Uterus (tissue), 4 donors: Measurements from ENCODE around the gene NELFB. TPM values are rescaled to one million over a fixed set of nuclear protein-coding genes. Genes with fewer than 3 reads are reported as not detected.

Experiments used
- DNase-seq, 2 donors: peaks; one replicate each; pipeline ENCODE4 v3.0.0-alpha.2; 2019 to 2020
- H3K27ac ChIP-seq, 2 donors: fragments of 200-600 bp; sonication (generic); 1 replicate in 1 of 2; 2 replicates in 1 of 2; pipeline ENCODE4 v1.5.1; 2016 to 2018
- H3K27me3 ChIP-seq, 2 donors: fragments of 200-600 bp; sonication (generic); one replicate each; pipeline ENCODE4 v1.5.1; 2018 to 2019; ENCODE audit warnings: control low read depth in 1 of 2
- H3K36me3 ChIP-seq, 2 donors: fragments of 200-600 bp; sonication (generic); one replicate each; pipeline ENCODE4 v1.5.1; 2019; ENCODE audit warnings: control low read depth in 1 of 2
- H3K4me1 ChIP-seq, 2 donors: fragments of 200-600 bp; sonication (generic); one replicate each; pipeline ENCODE4 v1.5.1; 2018 to 2019; ENCODE audit warnings: control low read depth in 1 of 2
- H3K4me3 ChIP-seq, 2 donors: fragments of 200-600 bp; sonication (generic); 1 replicate in 1 of 2; 2 replicates in 1 of 2; pipeline ENCODE4 v1.5.1; 2018 to 2019; ENCODE audit warnings: mild to moderate bottlenecking in 1 of 2
- H3K9me3 ChIP-seq, 2 donors: fragments of 200-600 bp; sonication (generic); one replicate each; pipeline ENCODE4 v1.5.1; 2019; ENCODE audit warnings: control low read depth in 1 of 2
- POLR2A ChIP-seq, 2 donors: fragments of 450-650 bp; IDR thresholded peaks; one replicate each; pipeline ENCODE4 v1.6.1; 2016; ENCODE audit warnings: antibody characterized with exemption in 2 of 2, mild to moderate bottlenecking in 1 of 2, moderate library complexity in 1 of 2
- intact Hi-C: fragments of 100-400 bp; cut with DNase I; formaldehyde crosslinking; loops from one replicate; pipeline ENCODE4 v1.15.1; 2023; ENCODE audit warnings: low total_unique reads
- total RNA-seq, 4 donors: library from RNA; depleted of rRNA in 3 of 4; stranded (reverse); fragments of >200 nt in 3 of 4; gene quantifications; one replicate each; pipeline versions ENCODE4 v1.1.0 to v1.2.4, GENCODE V29; 2014 to 2023
- TF ChIP-seq, protein P1 (sequence below), 4 experiments: fragments of 200-600 bp in 2 of 4; fragments of 450-650 bp in 2 of 4; sonication (generic) in 2 of 4; IDR thresholded peaks; one replicate each; pipeline ENCODE4 v1.5.1; 2016 to 2019; ENCODE audit warnings: antibody characterized with exemption in 4 of 4, mild to moderate bottlenecking in 2 of 4, moderate library complexity in 1 of 4
- donor health status: DM: yes; HTN: yes; CAD: no.

The NELFB gene
- total RNA-seq, 4 donors from 2014 or later, result 17.1 to 46.5 (median 43.2) TPM

DNA sequence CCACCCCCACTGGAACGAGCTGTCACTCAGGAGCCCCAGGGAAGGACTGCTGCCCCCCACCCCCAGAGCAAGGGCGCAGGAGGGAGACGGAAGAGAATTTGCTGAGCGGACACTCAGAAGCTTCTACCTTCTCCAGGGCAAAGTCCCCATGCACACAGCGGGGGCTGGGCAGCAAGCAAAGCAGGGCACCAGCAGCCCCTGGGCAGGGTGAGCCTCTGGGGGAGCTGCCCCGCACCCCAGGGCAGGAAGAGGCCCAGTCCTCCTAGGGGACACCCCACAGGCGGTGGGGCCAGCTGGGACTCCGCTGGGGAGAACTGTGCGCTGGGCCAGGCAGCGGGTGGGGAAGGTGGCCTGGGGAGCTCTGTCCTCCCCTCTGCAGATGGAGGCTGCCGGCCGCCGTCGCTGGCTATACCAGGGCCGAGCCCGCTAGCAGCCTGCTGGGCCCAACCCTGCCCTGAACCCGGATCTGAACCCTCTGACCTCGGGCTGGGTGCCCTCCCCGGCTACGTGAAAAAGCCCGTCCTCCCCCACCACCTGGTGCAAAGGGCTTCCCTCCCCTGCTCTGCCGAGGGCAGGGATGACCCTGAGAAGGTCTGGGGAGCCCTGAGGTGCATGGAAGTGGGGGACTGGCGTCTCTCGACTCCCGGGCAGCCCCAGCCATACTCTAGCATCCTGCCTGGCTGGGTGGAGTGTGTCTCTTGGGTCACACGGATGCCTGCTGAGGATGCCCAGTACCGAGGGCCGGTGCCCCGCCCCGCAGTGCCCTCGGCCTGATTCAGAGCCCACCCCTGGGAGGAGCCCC lies 25.0 kb upstream of the NELFB start:
- Histone ChIP-seq H3K4me1 (no peaks in the 10 kb centered on the region), H3K4me3 (no peak overlapping the region), H3K9me3 (no peaks in the 10 kb centered on the region), H3K36me3 (no peaks in the 10 kb centered on the region), H3K27ac (no peak overlapping the region), H3K27me3 (peaks cover 9 to 29% of the 10 kb centered on the region in 2 donors)
- intact Hi-C loops, result loop anchor here (10.0 kb wide), 1 partner anchor 115 kb away; the partner anchor contains the start of gene DPP7
- TF ChIP-seq, protein P1, sequence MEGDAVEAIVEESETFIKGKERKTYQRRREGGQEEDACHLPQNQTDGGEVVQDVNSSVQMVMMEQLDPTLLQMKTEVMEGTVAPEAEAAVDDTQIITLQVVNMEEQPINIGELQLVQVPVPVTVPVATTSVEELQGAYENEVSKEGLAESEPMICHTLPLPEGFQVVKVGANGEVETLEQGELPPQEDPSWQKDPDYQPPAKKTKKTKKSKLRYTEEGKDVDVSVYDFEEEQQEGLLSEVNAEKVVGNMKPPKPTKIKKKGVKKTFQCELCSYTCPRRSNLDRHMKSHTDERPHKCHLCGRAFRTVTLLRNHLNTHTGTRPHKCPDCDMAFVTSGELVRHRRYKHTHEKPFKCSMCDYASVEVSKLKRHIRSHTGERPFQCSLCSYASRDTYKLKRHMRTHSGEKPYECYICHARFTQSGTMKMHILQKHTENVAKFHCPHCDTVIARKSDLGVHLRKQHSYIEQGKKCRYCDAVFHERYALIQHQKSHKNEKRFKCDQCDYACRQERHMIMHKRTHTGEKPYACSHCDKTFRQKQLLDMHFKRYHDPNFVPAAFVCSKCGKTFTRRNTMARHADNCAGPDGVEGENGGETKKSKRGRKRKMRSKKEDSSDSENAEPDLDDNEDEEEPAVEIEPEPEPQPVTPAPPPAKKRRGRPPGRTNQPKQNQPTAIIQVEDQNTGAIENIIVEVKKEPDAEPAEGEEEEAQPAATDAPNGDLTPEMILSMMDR (IDR thresholded peaks at IDR 0.05), result no peak
- TF ChIP-seq POLR2A (IDR thresholded peaks at IDR 0.05), result no peak
- DNase-seq, result no peak

- Histone ChIP-seq H3K27me3 (peaks cover 9 to 29% of the 10 kb centered on the region in 2 donors), H3K4me3 (no peak within 1 kb of the TSS), H3K9me3 (no peaks in the 10 kb centered on the region), H3K27ac (no peak within 1 kb of the TSS), H3K36me3 (no peaks in the 10 kb centered on the region), H3K4me1 (no peaks in the 10 kb centered on the region)
- DNase-seq, result no peak
- intact Hi-C loops, result no loop called here
- TF ChIP-seq, protein P1 (IDR thresholded peaks at IDR 0.05), result no peak
- no peak for TF ChIP-seq POLR2A (IDR thresholded peaks at IDR 0.05)
Measured at GRCh38 chr9:137230705-137231371, 24.3 kb upstream of the NELFB start, which contains the start of gene SLC34A3. Gene SLC34A3, plus strand, starts transcription at chr9:137230901. Its CDS starts 802 bp downstream, at chr9:137231703.

DNA sequence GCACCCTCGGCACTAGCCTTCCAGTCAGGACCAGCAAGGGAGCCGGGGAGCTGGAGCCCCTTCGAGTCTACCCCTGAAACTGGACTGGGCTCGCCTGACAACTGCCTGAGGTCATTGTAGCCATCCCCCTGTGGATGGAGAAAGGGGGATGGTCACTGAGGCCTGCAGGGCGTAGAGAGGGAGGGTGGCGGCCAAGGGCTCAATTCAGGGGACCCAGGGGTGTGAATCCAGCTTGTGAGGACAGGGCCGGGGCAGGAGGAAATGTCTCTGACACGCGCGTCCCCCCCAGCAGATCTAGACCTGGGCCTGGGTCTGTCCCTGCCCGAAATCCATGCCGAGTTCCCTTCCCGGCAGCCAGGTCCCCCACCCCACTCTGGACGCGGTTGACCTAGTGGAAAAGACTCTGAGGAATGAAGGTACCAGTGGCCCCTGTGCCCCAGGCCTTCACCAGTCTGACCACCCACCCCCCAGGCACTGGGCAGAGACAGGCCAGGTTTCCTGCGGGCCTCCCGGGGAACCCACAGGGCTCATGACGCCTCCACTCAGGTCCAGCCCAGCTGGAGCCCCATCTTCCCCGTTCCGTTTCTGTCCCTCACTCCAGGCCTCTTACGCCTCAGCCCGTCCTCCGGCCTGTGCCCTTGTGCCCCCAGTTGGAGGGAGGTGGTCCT lies 23.6 kb upstream of the NELFB start:
- Histone ChIP-seq H3K27me3 (peaks cover 9 to 29% of the 10 kb centered on the region in 2 donors), H3K27ac (no peak overlapping the region), H3K4me1 (peaks cover 0 to 6% of the 10 kb centered on the region in 2 donors), H3K36me3 (no peaks in the 10 kb centered on the region), H3K4me3 (no peak overlapping the region), H3K9me3 (no peaks in the 10 kb centered on the region)
- no peak for TF ChIP-seq POLR2A (IDR thresholded peaks at IDR 0.05)
- TF ChIP-seq, protein P1 (IDR thresholded peaks at IDR 0.05), result no peak
- intact Hi-C loops, result no loop called here
- no peak for DNase-seq

DNA sequence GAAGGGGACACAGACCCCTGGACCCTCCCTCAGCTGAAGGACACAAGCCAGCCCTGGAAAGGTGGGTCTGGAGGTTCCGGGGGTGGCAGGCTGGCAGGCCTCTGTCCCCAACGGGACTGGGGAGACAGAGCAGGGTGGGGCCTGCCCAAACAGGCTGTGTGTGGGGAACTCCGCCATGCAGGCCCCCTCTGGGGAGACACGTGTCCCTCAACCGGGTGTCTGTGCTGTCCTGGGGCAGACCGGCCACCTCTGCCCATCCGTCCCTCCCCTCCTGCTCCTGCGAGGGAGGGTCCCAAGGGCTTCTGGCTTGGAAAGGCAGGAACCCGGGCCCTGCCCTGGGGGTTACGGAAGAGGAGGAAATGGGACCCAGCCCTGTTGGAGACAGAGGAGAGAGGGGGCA lies 23.0 kb upstream of the NELFB start:
- intact Hi-C loops, result no loop called here
- H3K27ac ChIP-seq, result no peak overlapping the region
- no peak for TF ChIP-seq POLR2A (IDR thresholded peaks at IDR 0.05)
- TF ChIP-seq, protein P1 (IDR thresholded peaks at IDR 0.05), result no peak
- H3K4me1 ChIP-seq, result peaks cover 0 to 9% of the 10 kb centered on the region in 2 donors
- no peak overlapping the region for H3K4me3 ChIP-seq
- H3K36me3 ChIP-seq, result no peaks in the 10 kb centered on the region
- peaks cover 9 to 29% of the 10 kb centered on the region in 2 donors for H3K27me3 ChIP-seq
- DNase-seq, result no peak
- no peaks in the 10 kb centered on the region for H3K9me3 ChIP-seq
